Stimulated activated CD8-positive, alpha-beta memory T cell treated with anti-CD3 and anti-CD28 coated beads, Interleukin-15, amount 100 ng/mL, for 4 hours (primary cell): ENCODE measurements around the gene MYH15.

Experiments
- DNase-seq, 2 donors: peaks; one replicate each; pipeline ENCODE4 v3.0.0-alpha.2; 2020; ENCODE audit warnings: low read depth in 2 of 2

Gene MYH15

DNA sequence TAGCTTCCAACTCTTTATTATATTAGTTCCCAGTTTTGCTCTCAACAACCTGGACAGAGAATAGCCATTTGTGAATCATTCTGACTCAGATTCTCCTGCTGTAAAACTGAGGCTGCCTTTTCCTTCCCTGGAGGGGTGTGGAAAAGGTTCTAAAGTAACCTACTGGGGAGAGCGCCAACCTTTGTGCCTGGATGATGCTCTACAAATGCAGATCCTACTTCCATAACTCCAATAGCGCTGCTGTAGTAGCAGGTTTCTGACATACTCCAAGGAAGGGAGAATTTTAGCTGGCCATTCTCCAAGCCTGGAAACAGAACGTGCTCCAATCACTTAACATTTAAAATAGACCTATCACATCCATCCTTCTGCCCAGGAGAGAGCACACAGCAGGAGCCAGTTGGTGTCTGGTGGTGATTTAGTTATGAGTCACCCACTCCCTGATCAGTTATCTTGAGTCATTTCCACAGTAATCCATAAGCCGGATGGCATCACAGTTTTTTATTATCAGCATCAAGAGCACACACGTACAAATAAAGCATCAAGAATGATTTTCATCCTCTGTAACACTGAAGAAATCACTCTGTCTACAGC is 38.3 kb downstream of the MYH15 start:
- no peak for DNase-seq

DNA sequence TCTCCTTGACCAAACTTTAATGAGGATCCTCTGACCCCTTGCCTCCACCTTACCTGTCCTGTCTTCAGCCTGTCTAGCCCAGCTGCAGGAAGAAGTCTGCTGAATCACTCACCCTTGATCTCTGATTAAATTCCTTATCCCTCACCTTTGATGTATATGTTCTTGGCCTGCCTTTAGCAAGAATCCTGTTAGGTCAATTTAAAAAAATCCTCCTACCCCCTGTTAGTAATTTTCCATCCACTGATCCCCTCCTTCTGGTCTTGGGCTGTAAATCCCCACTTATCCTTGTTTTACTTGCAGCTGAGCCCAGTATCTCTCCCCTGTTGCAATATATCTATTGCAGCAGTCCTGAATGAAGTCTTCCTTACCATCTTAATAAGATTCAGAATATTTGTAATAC is 39.0 kb downstream of the MYH15 start:
- no peak for DNase-seq

DNA sequence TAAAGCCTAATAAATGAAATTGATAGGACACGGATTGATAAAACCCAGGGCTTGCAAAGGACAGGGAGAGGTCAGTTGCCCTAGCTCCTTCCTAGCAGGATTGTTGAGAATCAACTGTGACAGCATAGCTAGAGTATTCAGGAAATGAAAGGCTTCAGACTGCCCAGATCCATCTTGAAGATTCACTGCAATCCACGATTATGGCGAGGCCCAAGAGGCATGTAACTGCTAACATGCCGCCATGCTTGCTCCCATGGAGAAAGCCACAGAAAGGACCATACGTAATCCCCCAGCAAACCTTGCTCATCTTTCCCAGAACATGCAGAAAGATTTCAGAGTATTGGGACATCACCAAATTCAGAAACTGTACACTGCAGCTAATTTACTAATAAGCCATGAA is 41.3 kb downstream of the MYH15 start:
- DNase-seq = no peak

DNA sequence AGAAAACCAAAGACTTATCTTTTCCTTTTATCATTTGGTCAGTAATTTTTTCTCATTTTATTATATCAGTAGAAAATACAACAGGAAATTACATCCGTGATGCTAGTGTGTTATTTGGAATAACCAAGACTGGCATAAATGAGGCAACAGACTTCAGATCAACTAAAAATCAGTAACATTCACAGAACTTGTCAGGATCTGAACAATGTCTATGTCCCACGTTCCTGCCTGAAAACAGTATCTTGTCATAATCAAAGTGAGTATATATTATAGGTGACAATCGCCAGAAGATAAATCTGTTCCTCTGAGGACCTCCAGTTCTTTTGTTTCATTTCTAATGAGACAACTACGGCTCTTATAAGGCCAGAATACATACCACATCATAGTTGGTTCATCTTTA is 41.8 kb downstream of the MYH15 start:
- DNase-seq = no peak

DNA sequence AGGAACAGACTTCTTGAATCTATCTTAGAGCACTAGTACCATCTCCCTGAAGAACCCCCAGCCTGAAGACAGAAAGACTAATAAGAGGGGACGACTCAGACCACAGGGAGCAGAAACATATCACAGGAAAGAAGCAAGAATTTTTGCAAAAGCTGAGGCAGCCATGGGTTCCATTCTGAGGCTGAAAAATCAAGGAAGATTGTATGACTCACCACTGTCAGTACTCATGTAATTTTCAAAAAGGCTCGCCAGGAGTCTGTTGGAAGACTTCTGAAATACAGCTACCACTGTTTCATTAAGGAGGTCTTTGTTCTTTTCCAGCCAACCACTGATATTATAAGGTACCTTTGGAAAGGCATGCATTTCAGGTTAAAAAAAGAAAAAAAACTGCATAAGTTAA is 47.5 kb downstream of the MYH15 start:
- no peak for DNase-seq

DNA sequence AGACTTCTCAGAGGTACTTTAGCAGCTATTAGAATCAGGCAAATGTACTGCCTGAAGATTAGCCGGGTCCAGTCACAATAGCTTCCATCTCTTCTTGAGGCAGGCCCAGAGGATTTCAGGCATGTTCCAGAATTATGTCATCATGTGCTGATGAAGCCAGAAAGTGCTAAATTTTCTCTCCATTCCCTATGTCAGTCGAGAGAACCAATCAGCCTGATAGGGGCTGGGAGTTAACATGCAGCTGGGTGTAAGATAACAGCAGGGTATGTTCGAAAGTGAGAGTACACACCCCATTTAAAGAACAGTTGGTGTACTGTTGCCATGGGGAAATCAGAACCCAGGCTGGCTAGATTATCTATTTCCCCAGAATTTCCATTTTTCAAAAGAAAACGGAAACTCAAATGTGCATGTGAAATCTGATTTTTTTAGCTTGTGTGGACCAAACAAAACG is 48.7 kb downstream of the MYH15 start:
- no peak for DNase-seq

DNA sequence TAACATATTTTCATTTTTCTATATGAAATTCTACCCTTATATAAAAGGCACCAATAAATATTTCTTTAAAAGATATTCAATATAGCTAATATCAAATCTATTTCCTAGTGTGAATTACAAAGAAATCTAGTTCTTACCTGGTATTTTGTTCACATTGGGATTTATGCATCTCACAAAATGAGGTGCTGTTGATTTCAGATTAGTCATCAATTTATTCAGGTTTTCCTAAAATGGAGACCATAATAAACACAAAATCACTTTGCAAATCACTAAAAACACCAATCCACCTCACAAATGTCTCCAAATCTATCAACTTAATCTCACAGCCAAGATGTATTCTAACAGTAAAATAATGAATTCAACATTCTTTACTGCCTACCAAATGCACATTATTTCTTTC is 51.2 kb downstream of the MYH15 start:
- DNase-seq = no peak

DNA sequence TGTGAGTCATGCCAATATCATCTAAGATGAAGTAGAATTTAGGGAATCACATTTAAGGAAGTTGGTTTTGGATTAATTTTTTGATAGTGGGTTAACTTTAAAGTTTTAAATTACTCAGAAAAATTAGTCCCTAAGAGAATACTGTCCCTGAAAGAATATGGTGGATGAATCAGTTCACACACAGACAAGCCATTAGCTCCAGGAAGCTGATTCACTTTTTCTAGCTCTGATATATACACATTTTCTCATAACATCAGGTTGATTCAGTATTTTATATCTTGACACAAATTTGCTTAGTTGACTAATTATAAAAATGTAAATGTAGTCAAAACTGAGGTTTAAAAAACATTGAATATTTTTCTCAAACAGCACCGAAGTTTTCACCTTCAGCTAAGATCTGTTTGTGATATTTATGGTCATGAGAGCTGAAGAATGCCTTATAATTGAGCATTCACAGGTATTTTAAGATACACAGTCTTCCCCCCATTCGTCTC is 55.1 kb downstream of the MYH15 start:
- DNase-seq = no peak

DNA sequence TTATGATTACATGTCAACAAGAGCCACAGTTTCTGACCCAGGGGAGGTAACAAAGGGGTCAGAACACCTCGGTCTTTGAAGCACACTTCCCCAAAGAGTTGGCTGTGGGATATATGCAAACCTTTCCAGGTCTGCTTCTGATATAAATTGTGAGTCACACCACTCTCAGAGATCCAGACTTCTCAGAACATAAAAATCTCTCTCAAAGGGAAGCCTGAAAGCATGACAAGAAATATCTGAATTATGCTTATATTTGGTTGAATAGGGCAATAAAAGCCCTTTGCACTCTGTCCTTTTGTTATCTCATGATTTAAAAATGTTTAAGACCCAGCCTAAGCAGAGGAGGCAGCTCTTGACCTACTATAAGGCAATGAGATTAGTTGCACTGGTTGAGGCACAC is 56.8 kb downstream of the MYH15 start:
- DNase-seq = no peak

DNA sequence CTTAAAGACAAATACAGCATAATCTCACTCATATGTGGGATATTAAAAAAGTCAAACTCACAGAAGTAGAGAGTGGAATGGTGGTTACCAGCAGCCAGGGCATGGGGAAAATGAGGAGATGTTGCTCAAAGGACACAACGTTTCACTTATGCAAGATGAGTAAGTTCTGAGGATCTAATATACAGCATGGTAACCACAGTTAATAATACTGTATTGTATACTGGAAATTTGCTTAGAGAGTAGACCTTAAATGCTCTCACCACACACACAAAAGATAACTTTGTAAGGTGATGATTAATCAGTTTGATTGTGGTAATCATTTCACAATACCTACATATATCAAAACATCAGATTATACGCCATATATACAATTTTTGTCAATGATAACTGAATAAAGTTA is 60.0 kb downstream of the MYH15 start:
- no peak for DNase-seq

DNA sequence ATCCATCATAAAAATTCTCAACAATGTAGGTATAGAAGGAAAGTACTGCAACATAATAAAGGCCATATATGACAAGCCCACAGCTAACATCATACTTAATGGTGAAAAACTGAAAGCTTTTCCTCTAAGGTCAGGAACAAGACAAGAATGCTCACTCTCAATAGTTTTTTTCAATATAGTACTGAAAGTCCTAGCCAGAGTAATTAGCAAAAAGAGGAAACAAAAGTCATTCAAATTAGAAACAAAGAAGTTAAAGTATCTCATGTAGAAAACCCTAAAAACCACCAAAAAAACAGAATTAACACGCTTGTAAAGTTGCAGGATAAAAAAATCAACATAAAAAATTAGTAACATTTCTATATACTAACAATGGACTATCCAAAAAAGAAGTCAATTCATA is 61.8 kb downstream of the MYH15 start:
- no peak for DNase-seq

DNA sequence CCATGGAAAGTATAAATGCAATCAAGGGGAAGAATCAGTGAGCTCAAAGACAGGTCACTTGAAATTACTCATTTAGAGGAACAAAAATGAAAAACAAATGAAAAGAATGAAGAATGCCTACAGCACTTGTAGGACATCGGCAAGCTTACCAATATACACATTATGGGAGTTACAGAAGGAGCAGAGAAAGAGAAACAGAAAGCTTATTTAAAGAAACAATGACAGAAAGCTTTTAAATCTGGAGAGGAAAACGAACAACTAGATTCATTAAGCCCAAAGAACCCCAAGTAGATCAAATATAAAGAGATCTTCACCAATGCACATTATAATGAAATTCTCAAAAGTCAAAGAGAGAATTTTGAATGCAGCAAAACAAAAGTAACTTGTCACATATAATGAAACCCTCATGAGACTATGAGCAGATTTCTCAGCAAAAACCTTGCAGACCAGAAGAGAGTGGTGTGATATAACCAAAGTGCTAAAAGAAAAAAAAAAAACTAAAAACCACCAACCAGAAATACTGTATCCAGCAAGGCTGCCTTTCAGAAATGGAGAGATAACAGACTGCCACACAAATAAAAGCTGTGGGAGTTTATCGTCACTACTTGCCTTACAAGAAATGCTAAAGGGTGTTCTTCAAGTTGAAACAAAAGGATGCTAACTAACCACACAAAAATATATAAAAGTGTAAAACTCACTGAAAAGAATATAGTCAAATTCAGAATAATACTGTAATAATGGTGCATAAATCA is 63.1 kb downstream of the MYH15 start:
- DNase-seq = no peak

DNA sequence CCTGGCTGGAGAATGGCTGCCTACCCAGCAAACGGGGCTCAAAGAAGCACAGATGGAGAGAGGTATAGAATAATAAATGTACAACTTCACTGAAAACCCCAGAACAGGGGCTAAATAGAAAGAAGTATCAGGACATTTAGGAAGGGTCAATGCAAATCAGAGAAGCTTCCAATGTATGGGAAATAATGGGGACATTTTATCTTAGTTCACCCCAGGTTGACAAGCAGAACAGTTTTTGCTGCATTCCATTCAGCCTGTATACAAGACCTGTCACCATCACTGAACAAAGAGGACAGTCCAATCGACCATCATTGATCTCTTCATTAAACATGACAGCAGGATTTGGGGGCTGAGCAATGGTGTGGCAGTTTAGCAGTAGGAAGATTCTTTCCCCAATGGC is 68.1 kb downstream of the MYH15 start:
- no peak for DNase-seq

DNA sequence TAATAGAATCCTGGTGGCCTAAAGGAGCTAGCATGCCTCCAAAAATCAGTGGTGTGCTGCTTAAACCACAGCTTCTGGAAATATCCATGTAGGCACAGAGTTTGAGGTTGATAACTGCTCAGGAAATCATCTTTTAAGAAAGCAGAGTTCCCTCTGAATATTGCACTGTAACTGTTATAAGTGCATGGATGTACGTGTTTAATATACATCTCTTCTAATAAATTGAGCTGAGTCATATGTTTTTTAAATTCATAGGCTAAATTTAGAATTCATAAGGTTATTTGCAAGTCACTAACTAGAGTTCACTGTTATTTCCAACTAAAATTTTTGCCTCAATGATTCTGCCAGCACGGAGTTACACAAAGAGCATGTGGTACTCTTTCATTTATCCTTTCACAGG is 68.9 kb downstream of the MYH15 start:
- DNase-seq = no peak

DNA sequence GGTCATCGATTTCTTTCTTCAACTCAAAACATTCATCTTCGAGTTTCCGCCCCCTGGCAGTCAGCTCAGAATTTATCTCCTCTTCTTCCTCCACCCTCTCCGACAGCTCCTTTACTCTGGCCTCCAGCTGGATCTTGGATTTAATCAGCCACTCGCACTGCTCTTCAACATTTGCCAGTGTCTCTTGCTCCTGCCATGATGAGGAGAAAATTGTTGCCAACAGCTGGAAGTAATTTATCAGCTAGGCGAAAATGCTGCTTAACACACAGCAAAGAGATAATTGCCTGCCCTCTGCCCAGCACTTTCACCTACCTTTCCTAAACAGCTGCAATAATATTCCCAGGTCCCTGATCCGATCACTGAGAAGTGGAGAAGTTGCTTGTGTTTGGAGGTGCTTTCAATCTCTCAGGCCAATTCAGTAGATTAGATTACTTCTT is 69.3 kb downstream of the MYH15 start:
- DNase-seq = no peak

DNA sequence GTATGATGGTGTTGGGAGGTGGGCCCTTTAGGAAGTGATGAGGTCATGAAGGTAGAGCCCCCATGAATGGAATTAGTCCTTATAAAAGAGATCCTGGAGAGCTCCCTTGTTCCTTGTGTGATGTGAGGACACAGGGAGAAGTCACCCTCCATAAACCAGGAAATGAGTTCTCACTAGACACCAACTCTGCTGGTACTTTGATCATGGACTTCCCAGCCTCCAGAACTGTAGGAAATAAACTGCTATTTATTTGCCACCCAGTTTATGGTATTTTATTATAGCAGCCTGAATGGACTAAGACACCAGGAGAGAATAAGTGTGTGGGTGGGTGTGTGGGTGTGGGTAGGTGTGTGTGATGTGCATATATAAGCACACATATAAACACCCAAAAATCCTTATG is 71.9 kb downstream of the MYH15 start:
- no peak for DNase-seq

DNA sequence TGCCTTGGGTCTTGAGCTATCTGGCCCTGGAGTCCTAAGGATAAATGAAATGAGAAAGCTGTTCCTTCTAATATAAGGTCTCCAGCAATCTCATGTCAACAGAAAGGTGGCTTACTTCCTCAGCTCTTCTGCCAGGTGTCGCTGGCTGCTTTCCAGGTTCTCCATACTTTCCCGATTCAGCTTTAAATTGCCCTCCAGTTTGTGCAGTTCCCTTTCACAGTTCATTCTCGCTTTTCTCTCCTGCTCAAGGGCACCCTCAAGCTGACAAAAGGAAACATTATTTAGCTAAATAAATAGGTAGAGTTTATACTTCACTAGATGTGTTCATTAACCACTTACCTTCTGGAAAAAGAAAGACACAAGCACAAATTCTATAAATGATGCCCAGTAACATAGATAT is 73.0 kb downstream of the MYH15 start:
- no peak for DNase-seq

DNA sequence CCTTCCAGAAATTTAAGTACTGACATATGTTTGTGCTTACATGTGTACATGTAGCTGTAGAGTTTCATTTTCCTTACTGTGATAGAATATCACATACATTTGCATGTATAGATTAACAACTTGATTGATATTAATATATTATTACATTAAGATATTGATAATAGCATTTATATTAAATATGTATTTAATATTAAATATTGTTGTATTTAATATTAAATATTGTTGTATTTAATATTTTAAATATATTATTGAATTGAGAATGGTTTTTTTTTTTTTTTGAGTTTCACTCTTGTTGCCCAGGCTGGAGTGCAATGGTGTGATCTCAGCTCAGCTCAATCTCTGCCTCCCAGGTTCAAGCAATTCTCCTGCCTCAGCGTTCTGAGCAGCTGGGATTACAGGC is 76.5 kb downstream of the MYH15 start:
- no peak for DNase-seq

DNA sequence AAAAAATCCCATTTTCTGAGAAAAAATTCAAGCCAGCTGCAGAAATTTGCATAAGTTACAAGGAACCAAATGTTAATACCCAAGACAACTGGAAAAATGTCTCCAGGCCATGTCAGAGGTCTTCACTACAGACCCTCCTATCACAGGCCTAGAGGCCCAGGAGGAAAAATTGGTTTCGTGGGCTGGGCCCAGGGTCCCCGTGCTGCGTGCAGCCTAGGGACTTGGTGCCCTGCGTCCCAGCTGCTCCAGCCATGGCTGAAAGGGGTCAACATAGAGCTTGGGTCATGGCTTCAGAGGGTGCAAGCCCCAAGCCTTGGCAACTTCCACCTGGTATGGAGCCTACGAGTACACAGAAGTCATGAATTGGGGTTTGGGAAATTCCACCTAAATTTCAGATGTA is 78.0 kb downstream of the MYH15 start:
- DNase-seq = no peak

DNA sequence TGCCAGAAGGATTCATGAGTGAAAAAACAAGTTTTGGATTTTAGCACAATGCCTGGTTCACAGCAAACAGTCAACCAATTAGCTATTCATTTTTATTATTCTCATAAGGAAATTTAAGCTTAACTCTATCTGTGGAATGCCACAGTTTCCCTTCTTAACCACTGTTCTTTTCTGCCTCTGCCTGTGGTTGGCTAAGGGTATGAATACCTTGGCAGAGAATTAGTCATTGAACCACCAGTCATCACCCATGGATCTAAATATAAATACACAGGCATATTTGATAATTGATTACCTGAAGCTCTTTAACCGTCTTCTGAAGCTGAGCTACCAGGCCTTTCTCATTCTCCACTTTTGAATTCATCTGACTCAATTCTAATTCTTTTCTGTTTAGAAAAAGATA is 79.9 kb downstream of the MYH15 start:
- no peak for DNase-seq

DNA sequence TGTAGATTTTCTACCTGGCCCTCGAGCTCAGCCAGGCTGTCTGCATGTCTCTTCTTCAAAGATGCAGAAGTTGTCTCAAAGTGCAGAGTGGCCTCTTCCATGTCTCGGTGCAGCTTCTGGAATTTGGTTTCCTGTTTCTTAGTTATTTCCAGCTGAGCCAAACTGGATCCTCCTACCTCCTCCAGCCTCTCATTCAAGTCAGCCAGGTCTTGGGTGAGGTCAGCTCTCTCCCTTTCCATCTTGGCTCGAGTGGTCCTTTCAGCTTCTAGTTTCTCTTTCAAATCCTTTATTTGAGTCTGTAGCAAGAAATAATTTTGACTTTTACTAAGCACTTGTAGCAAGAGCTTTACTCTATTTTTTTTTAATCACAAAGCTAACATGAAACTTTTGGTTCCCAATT is 81.8 kb downstream of the MYH15 start:
- DNase-seq = no peak

DNA sequence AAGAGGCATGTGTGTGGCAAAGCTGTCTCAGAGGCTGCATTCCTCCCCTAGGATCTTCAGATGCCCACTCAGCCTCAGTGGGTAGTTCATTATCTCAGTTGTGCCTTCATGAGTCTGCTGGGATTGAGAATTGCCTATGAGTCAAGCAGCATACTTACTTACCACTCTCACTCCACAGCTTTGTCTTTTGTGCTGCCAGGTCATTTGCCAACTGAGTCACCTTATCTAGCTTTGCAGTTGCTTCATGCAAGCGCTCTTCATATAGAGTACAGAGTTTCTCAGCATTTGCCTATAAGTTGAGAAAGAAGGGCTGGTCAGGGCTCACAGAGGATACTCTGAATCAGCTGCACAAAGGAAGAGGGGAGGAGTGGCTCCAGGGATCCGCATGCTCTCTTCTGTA is 89.5 kb downstream of the MYH15 start:
- DNase-seq = no peak

DNA sequence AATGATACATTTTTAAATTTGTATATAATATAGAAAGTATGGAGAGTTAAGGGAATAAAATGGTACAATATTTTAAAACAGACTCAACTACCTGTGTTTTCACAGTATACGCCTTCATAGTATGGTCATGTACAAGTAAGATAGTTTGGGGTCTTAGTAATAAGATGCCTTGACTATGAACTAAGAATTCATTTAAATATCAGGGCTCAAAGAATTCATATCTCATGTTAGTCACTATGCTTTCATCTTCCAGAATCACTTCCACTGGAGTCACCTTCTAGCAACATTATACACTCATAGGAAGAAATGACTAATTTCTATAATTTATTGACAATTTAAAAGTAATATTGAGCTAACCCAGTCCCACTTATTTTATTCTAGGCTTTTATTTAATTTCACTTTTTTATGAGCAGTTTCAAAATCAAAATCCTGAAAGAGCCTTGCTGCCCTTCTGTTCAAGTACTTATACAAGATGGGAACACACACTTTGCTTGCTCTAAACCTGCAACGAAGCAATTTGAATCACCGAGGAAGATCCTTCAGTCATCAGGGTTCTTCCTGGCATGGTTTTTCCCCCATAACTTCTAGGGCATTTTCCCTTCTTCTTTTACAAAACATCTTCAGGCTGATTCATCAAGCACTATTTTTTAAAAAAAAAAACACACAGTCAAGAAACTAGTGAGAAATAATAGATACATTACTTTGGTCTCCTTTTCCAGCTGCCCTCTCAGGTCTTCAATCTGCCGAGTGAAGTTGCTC is 94.1 kb downstream of the MYH15 start:
- DNase-seq = no peak
